B cell (primary cell): ENCODE measurements around the gene NCAM1. TPM values are rescaled to one million over a fixed set of nuclear protein-coding genes. Genes with fewer than 3 reads are reported as not detected.

ENCODE experiments used
- ATAC-seq: fragments of 200-7000 bp; cut with Tn5 transposase; one replicate; pipeline ENCODE4 v1.10.0; 2021; ENCODE audit warnings: low read depth, mild to moderate bottlenecking, moderate number of reproducible peaks, moderate library complexity
- CTCF ChIA-PET: fragments of 350-600 bp; sonication (Branson Sonifier 250); formaldehyde crosslinking; loops from one replicate; lab custom pipeline; 2021; ENCODE audit warnings: antibody characterized with exemption, inconsistent platforms; lab: Charles Lee
- POLR2A ChIA-PET: fragments of 350-600 bp; sonication (Branson Sonifier 250); formaldehyde crosslinking; loops from one replicate; lab custom pipeline; 2021; ENCODE audit warnings: antibody characterized with exemption; lab: Charles Lee
- DNase-seq: peaks from one replicate; pipeline ENCODE4 v3.0.0; 2013
- H2AFZ ChIP-seq: 2 replicates; pipeline ENCODE4 v1.6.1; 2012; ENCODE audit warnings: mild to moderate bottlenecking, low read depth, low read length; ENCODE audit not compliant: insufficient read depth, poor library complexity, severe bottlenecking
- H3K27ac ChIP-seq, 2 donors: 1 replicate in 1 of 2; 2 replicates in 1 of 2; pipeline ENCODE4 v1.5.1; 2012 to 2013; ENCODE audit warnings: low read length in 2 of 2, mild to moderate bottlenecking in 2 of 2, moderate library complexity in 1 of 2
- H3K27me3 ChIP-seq, 4 experiments: fragments of 200-600 bp in 1 of 4; sonication (generic) in 1 of 4; replicated peaks in 1 of 4; 1 replicate in 2 of 4; 2 replicates in 2 of 4; pipeline versions ENCODE4 v1.6.1 to v1.7.0; 2013 to 2016; ENCODE audit warnings: low read length in 3 of 4, mild to moderate bottlenecking in 2 of 4, mixed read lengths in 1 of 4, moderate library complexity in 1 of 4; ENCODE audit not compliant: insufficient read depth in 4 of 4, control insufficient read depth in 3 of 4; ENCODE audit errors: control extremely low read depth in 1 of 4
- H3K36me3 ChIP-seq, 2 experiments: replicated peaks in 1 of 2; 1 replicate in 1 of 2; 2 replicates in 1 of 2; pipeline versions ENCODE4 v1.6.1 to v1.7.1; 2013; ENCODE audit warnings: low read length in 1 of 2; ENCODE audit not compliant: insufficient read depth in 2 of 2, control insufficient read depth in 1 of 2; ENCODE audit errors: control extremely low read depth in 1 of 2, extremely low read depth in 1 of 2
- H3K4me1 ChIP-seq, 2 donors: fragments of 200-600 bp in 1 of 2; sonication (generic) in 1 of 2; 1 replicate in 1 of 2; 2 replicates in 1 of 2; pipeline versions ENCODE4 v1.5.1 to v1.6.1; 2013 to 2017; ENCODE audit warnings: low read length in 2 of 2; ENCODE audit not compliant: control insufficient read depth in 2 of 2, insufficient read depth in 2 of 2
- H3K4me2 ChIP-seq: replicated peaks from 2 replicates; pipeline ENCODE3; 2012; ENCODE audit warnings: mild to moderate bottlenecking, low read depth, low read length; ENCODE audit not compliant: poor library complexity, severe bottlenecking
- H3K4me3 ChIP-seq, 5 experiments: fragments of 200-600 bp in 1 of 5; sonication (generic) in 1 of 5; 1 replicate in 3 of 5; 2 replicates in 2 of 5; pipeline versions ENCODE4 v1.5.1 to v1.7.0; 2011 to 2016; ENCODE audit warnings: low read length in 4 of 5, mild to moderate bottlenecking in 4 of 5, low read depth in 2 of 5, control low read depth in 1 of 5, moderate library complexity in 1 of 5; ENCODE audit not compliant: insufficient read depth in 1 of 5; ENCODE audit errors: control extremely low read depth in 1 of 5, extremely low read depth in 1 of 5
- H3K79me2 ChIP-seq: fragments of 200-600 bp; sonication (generic); one replicate; pipeline ENCODE4 v1.6.0; 2016; ENCODE audit warnings: low read length; ENCODE audit not compliant: control insufficient read depth, insufficient read depth
- H3K9ac ChIP-seq: fragments of 200-600 bp; sonication (generic); 2 replicates; pipeline ENCODE4 v1.6.1; 2017; ENCODE audit warnings: mild to moderate bottlenecking, low read length, moderate library complexity
- H3K9me3 ChIP-seq, 3 donors: one replicate each; pipeline versions ENCODE4 v1.6.1 to v1.7.1; 2013; ENCODE audit warnings: low read length in 2 of 3; ENCODE audit not compliant: control insufficient read depth in 2 of 3, insufficient read depth in 1 of 3; ENCODE audit errors: control extremely low read depth in 1 of 3
- H4K20me1 ChIP-seq: 2 replicates; pipeline ENCODE4 v1.6.0; 2012; ENCODE audit warnings: mild to moderate bottlenecking, low read length; ENCODE audit not compliant: insufficient read depth, control insufficient read depth, poor library complexity, severe bottlenecking
- H3K27ac Mint-ChIP-seq: one replicate; pipeline ENCODE4 v1.8.0; 2021; ENCODE audit warnings: mixed read lengths
- H3K27me3 Mint-ChIP-seq: one replicate; pipeline ENCODE4 v1.8.0; 2021; ENCODE audit warnings: mixed read lengths
- H3K4me1 Mint-ChIP-seq: one replicate; pipeline ENCODE4 v1.8.0; 2021; ENCODE audit warnings: mixed read lengths
- H3K4me3 Mint-ChIP-seq: one replicate; pipeline ENCODE4 v1.8.0; 2021; ENCODE audit warnings: mixed read lengths
- H3K9me3 Mint-ChIP-seq: one replicate; pipeline ENCODE4 v1.8.0; 2022; ENCODE audit warnings: mixed read lengths; ENCODE audit not compliant: insufficient read depth
- EZH2 ChIP-seq: IDR thresholded peaks from 2 replicates; pipeline ENCODE4 v1.6.1; 2012; ENCODE audit warnings: borderline replicate concordance, low read depth, mild to moderate bottlenecking, moderate library complexity, low read length; ENCODE audit not compliant: insufficient read depth, poor library complexity, severe bottlenecking
- WGBS: methylation state at CpG from one replicate; pipeline ENCODE4 v1.1.5; 2013; ENCODE audit warnings: missing lambda C conversion rate; ENCODE audit not compliant: insufficient coverage; 5-methylcytosine and 5-hydroxymethylcytosine counted together
- intact Hi-C: fragments of 100-400 bp; cut with micrococcal nuclease; formaldehyde crosslinking; loops from one replicate; pipeline ENCODE4 v1.10.0; 2022
- polyA plus RNA-seq: library from polyadenylated mRNA; depleted of rRNA; stranded (reverse); fragments of >200 nt; gene quantifications from 2 replicates; pipeline ENCODE4 v1.2.3, GENCODE V29; 2012
- total RNA-seq, 2 donors: library from RNA; stranded (reverse); fragments of 120-200 nt in 1 of 2; gene quantifications; 1 replicate in 1 of 2; 2 replicates in 1 of 2; pipeline versions ENCODE4 v1.2.3 to v1.2.4, GENCODE V29; 2013 to 2022
- TF ChIP-seq, protein P1 (sequence below): fragments of 200-600 bp; IDR thresholded peaks from one replicate; pipeline ENCODE4 v1.8.0; 2022; ENCODE audit warnings: antibody characterized with exemption, mild to moderate bottlenecking

NCAM1 gene
- total and polyA plus RNA-seq, 2 donors (not counting 1 experiment from before 2014, with no cell fraction given) = 0.37 TPM; not detected in 1

DNA sequence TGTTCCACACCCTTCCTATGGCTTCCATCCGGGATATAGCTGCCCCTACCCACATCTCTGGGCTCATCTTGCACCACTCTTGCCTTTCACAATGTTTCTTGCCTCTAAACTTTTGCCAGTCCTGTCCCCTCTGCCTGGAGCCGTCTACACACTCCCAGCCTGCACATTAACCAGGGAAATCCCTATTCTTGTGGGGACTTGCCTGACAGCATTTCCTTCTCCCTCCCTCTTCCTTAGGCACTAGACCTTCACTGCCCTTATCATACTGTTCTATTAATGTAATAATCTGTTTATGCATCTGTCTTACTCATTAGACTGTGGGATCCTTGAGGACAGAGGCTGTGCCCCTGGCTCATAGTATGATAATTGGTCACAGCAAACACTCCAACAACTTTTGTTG, 347.4 kb downstream of the NCAM1 start:
- ChIA-PET CTCF (interaction anchor here (1.0 kb wide), 3 partner anchors 225 to 954 kb away, joined by 3 to 4 read pairs (median 3); no protein-coding TSS in a partner anchor), POLR2A (no interaction called here)
- H3K4me3 ChIP-seq = no peak overlapping the region
- intact Hi-C loops = no loop called here
- Mint-ChIP-seq H3K27ac (no peak overlapping the region), H3K4me3 (no peak overlapping the region), H3K27me3 (no peaks in the 10 kb centered on the region), H3K4me1 (peaks cover 5% of the 10 kb centered on the region), H3K9me3 (no peaks in the 10 kb centered on the region)
- no peaks in the 10 kb centered on the region for H3K36me3 ChIP-seq
- TF ChIP-seq, protein P1, sequence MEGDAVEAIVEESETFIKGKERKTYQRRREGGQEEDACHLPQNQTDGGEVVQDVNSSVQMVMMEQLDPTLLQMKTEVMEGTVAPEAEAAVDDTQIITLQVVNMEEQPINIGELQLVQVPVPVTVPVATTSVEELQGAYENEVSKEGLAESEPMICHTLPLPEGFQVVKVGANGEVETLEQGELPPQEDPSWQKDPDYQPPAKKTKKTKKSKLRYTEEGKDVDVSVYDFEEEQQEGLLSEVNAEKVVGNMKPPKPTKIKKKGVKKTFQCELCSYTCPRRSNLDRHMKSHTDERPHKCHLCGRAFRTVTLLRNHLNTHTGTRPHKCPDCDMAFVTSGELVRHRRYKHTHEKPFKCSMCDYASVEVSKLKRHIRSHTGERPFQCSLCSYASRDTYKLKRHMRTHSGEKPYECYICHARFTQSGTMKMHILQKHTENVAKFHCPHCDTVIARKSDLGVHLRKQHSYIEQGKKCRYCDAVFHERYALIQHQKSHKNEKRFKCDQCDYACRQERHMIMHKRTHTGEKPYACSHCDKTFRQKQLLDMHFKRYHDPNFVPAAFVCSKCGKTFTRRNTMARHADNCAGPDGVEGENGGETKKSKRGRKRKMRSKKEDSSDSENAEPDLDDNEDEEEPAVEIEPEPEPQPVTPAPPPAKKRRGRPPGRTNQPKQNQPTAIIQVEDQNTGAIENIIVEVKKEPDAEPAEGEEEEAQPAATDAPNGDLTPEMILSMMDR = no peak
- no peak for TF ChIP-seq EZH2
- ATAC-seq = no peak
- DNase-seq = no peak
- H3K27me3 ChIP-seq = peaks cover 0 to 3% (median 0%) of the 10 kb centered on the region in 4 experiments
- no peak overlapping the region for H2AFZ ChIP-seq
- peaks cover 3% of the 10 kb centered on the region for H3K79me2 ChIP-seq
- H4K20me1 ChIP-seq = no peaks in the 10 kb centered on the region
- peaks cover 4 to 10% of the 10 kb centered on the region in 2 donors for H3K4me1 ChIP-seq
- whole genome bisulfite sequencing = 75% methylated on average over 2 of the region's 2 CpGs
- H3K9ac ChIP-seq = no peak overlapping the region
- H3K27ac ChIP-seq = no peak overlapping the region
- H3K9me3 ChIP-seq = no peaks in the 10 kb centered on the region
- H3K4me2 ChIP-seq = no peak overlapping the region

GRCh38 chr11:113311536-113311935, 350.3 kb downstream of the NCAM1 start:
- no peak overlapping the region for H3K27ac Mint-ChIP-seq
- Histone ChIP-seq H2AFZ (no peak overlapping the region), H3K27me3 (no peaks in the 10 kb centered on the region), H3K79me2 (peaks cover 3% of the 10 kb centered on the region), H3K9me3 (no peaks in the 10 kb centered on the region), H3K9ac (no peak overlapping the region), H4K20me1 (no peaks in the 10 kb centered on the region), H3K27ac (no peak overlapping the region), H3K4me3 (no peak overlapping the region), H3K4me2 (no peak overlapping the region), H3K36me3 (no peaks in the 10 kb centered on the region), H3K4me1 (peaks cover 15 to 20% of the 10 kb centered on the region in 2 donors)
- H3K9me3 Mint-ChIP-seq = no peaks in the 10 kb centered on the region
- ChIA-PET CTCF (interaction anchor here (5.0 kb wide), 1 partner anchor 950 kb away, joined by 32 read pairs; no protein-coding TSS in a partner anchor), POLR2A (no interaction called here)
- ATAC-seq (no peak), DNase-seq (no peak)
- H3K4me1 Mint-ChIP-seq = peaks cover 24% of the 10 kb centered on the region
- H3K4me3 Mint-ChIP-seq = no peak overlapping the region
- TF ChIP-seq, protein P1 = no peak
- no peak for TF ChIP-seq EZH2
- no peaks in the 10 kb centered on the region for H3K27me3 Mint-ChIP-seq
- intact Hi-C loops = loop anchor here (5.0 to 10.0 kb wide), 5 partner anchors 563 to 1434 kb away; partner anchors contain the start of genes CFAP68, FDXACB1, HTR3A and REXO2
- WGBS = no CpG with 5 or more reads among the region's 1 CpG
